OCI-LY1 (cell line): ENCODE results near the gene LRRK2.

Experiments
- CTCF ChIP-seq: fragments of 200-600 bp; sonication (generic), shearing (Covaris generic); IDR thresholded peaks from 2 replicates; pipeline ENCODE4 v1.5.1; 2017; ENCODE audit warnings: mild to moderate bottlenecking, antibody characterized with exemption, low read length, moderate library complexity, mixed read lengths
- EZH2 ChIP-seq: fragments of 200-600 bp; sonication (generic), shearing (Covaris generic); IDR thresholded peaks from 2 replicates; pipeline ENCODE4 v1.8.0; 2017; ENCODE audit warnings: borderline replicate concordance, mixed run types, mild to moderate bottlenecking, antibody characterized with exemption, low read length, moderate library complexity, mixed read lengths

DNA sequence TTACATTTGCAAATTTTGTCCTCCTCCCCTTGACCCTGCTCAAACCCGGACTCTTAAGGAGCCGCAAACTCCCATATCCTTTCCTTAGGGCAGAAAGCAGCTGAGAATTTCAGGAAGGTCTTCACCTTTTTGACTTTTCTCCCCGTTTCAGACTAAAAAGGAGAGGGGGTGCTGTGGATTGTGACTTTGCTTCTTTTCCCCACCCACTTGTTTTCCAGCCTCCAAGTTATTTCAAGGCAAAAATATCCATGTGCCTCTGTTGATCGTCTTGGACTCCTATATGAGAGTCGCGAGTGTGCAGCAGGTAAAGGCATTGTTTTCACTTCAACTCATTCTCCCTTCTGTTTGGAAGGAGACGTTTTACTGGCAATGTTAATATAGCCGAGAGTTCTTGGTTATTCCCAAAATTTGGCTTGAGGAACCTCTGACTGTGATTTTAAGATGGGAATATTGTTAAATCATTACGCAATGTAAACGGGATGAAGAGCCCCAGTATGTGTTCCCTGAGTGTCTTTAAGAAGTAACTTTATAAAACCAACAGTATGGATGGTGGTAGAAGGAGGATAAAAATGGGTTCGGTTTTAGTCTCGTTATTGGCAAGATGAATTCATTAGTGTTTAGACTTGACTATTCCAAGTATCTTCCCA, 663 bp downstream of the LRRK2 start:
- no peak for TF ChIP-seq CTCF
- TF ChIP-seq EZH2 = no peak
